CD4-positive, CD25-positive, alpha-beta regulatory T cell (primary cell): ENCODE data around the gene RPUSD4. TPM values are rescaled to one million over a fixed set of nuclear protein-coding genes. Genes with fewer than 3 reads are reported as not detected.
"Not testable (repeated sequence)": the region's sequence is repeated elsewhere in the genome, so short reads cannot be mapped to it uniquely, and the experiment has no call there.

Experiments used
- ATAC-seq, 2 donors: fragments of 150-1000 bp; cut with Tn5 transposase; one replicate each; pipeline ENCODE4 v1.10.0; 2021; ENCODE audit warnings: low read depth in 2 of 2, moderate number of reproducible peaks in 2 of 2, moderate library complexity in 1 of 2
- DNase-seq, 3 donors: peaks; one replicate each; pipeline versions ENCODE4 v3.0.0 to v3.0.0-alpha.2; 2012 to 2022; ENCODE audit warnings: mixed read lengths in 1 of 3
- H3K27ac ChIP-seq: one replicate; pipeline ENCODE4 v1.7.0; 2013; ENCODE audit warnings: mild to moderate bottlenecking, low read length; ENCODE audit not compliant: insufficient read depth, poor library complexity, severe bottlenecking
- H3K27me3 ChIP-seq: one replicate; pipeline ENCODE4 v1.7.0; 2013; ENCODE audit warnings: low read length; ENCODE audit not compliant: control insufficient read depth, insufficient read depth
- H3K36me3 ChIP-seq: one replicate; pipeline ENCODE4 v1.7.0; 2013; ENCODE audit warnings: mild to moderate bottlenecking, low read length, moderate library complexity; ENCODE audit not compliant: control insufficient read depth, insufficient read depth
- H3K4me1 ChIP-seq: 2 replicates; pipeline ENCODE4 v1.7.0; 2013; ENCODE audit warnings: mild to moderate bottlenecking, low read length; ENCODE audit not compliant: insufficient read depth, control insufficient read depth, poor library complexity, severe bottlenecking
- H3K4me3 ChIP-seq: one replicate; pipeline ENCODE4 v1.7.0; 2013; ENCODE audit warnings: low read depth, mild to moderate bottlenecking, low read length, moderate library complexity
- H3K9me3 ChIP-seq, 2 experiments: 1 replicate in 1 of 2; 2 replicates in 1 of 2; pipeline ENCODE4 v1.7.0; 2013; ENCODE audit warnings: low read length in 2 of 2, mild to moderate bottlenecking in 1 of 2, moderate library complexity in 1 of 2; ENCODE audit not compliant: control insufficient read depth in 2 of 2
- H3K27ac Mint-ChIP-seq, 3 donors: one replicate each; pipeline ENCODE4 v1.8.0; 2020 to 2022; ENCODE audit warnings: mild to moderate bottlenecking in 3 of 3, mixed read lengths in 3 of 3, moderate library complexity in 2 of 3
- H3K27me3 Mint-ChIP-seq: one replicate; pipeline ENCODE4 v1.8.0; 2022; ENCODE audit warnings: mild to moderate bottlenecking, mixed read lengths
- H3K36me3 Mint-ChIP-seq: one replicate; pipeline ENCODE4 v1.8.0; 2020; ENCODE audit warnings: mixed read lengths
- H3K4me1 Mint-ChIP-seq, 4 donors: one replicate each; pipeline ENCODE4 v1.8.0; 2020 to 2022; ENCODE audit warnings: mixed read lengths in 4 of 4, mild to moderate bottlenecking in 1 of 4
- H3K4me3 Mint-ChIP-seq, 4 donors: one replicate each; pipeline ENCODE4 v1.8.0; 2020 to 2022; ENCODE audit warnings: mild to moderate bottlenecking in 4 of 4, mixed read lengths in 4 of 4, moderate library complexity in 3 of 4
- H3K9me3 Mint-ChIP-seq, 7 donors: one replicate each; pipeline ENCODE4 v1.8.0; 2020 to 2022; ENCODE audit warnings: mixed read lengths in 7 of 7, mild to moderate bottlenecking in 3 of 7, moderate library complexity in 2 of 7
- polyA plus RNA-seq, 4 donors: library from polyadenylated mRNA; unstranded; fragments of 300-500 nt; fragmentation: Illumina TruSeq; gene quantifications; one replicate each; pipeline ENCODE4 v1.2.3, GENCODE V29; 2021
- total RNA-seq: library from RNA; stranded (reverse); gene quantifications from one replicate; pipeline ENCODE4 v1.2.3, GENCODE V29; 2022

Gene RPUSD4
- total RNA-seq (34.8 TPM), polyA plus RNA-seq (10 to 100 TPM; 20.0 to 28.1 (median 24.7) TPM)

GRCh38 chr11:126211236-126212088, at the start of gene RPUSD4, which contains the start of gene FAM118B:
RPUSD4 (minus strand) TSS chr11:126211650; CDS start chr11:126211638, 12 bp downstream.
FAM118B (plus strand) TSS chr11:126211782; CDS start chr11:126235002, 23,220 bp downstream.
- H3K4me1 Mint-ChIP-seq = peaks cover 0 to 48% (median 35%) of the 10 kb centered on the region in 4 donors
- H3K27me3 Mint-ChIP-seq = peaks cover 6% of the 10 kb centered on the region
- peak; percentile 97 to 98 (median 98) for DNase-seq
- H3K9me3 Mint-ChIP-seq = no peaks in the 10 kb centered on the region
- Histone ChIP-seq H3K27ac (peak within 1 kb of the TSS; percentile 80), H3K9me3 (no peaks in the 10 kb centered on the region), H3K27me3 (no peaks in the 10 kb centered on the region), H3K4me3 (peak within 1 kb of the TSS; percentile 92), H3K36me3 (peaks cover 23% of the 10 kb centered on the region), H3K4me1 (peaks cover 18% of the 10 kb centered on the region)
- peak within 1 kb of the TSS; percentile 83 to 99 (median 95) for H3K27ac Mint-ChIP-seq
- peak within 1 kb of the TSS; percentile 98 to 100 (median 99) for H3K4me3 Mint-ChIP-seq
- H3K36me3 Mint-ChIP-seq = peaks cover 31% of the 10 kb centered on the region
- ATAC-seq = peak; percentile 97 to 98

GRCh38 chr11:126257764-126258163, 46.3 kb upstream of the RPUSD4 start:
- Mint-ChIP-seq H3K27ac (no peak overlapping the region), H3K36me3 (peaks cover 9% of the 10 kb centered on the region), H3K27me3 (no peaks in the 10 kb centered on the region), H3K4me3 (no peak overlapping the region), H3K4me1 (peaks cover 0 to 9% (median 7%) of the 10 kb centered on the region in 4 donors), H3K9me3 (no peaks in the 10 kb centered on the region)
- no peak for DNase-seq
- Histone ChIP-seq H3K27ac (no peak overlapping the region), H3K4me3 (no peak overlapping the region), H3K9me3 (no peaks in the 10 kb centered on the region), H3K36me3 (peaks cover 31% of the 10 kb centered on the region), H3K4me1 (no peaks in the 10 kb centered on the region), H3K27me3 (no peaks in the 10 kb centered on the region)
- ATAC-seq = no peak

GRCh38 chr11:126257144-126257543, 45.7 kb upstream of the RPUSD4 start:
- Mint-ChIP-seq H3K36me3 (peaks cover 8% of the 10 kb centered on the region), H3K4me1 (peaks cover 0 to 9% (median 6%) of the 10 kb centered on the region in 4 donors), H3K4me3 (no peak overlapping the region), H3K27ac (peak overlapping the region in 2 of 3 donors; percentile 40 to 45), H3K9me3 (no peaks in the 10 kb centered on the region), H3K27me3 (no peaks in the 10 kb centered on the region)
- Histone ChIP-seq H3K9me3 (no peaks in the 10 kb centered on the region), H3K4me1 (no peaks in the 10 kb centered on the region), H3K36me3 (peaks cover 25% of the 10 kb centered on the region), H3K27me3 (no peaks in the 10 kb centered on the region), H3K27ac (no peak overlapping the region), H3K4me3 (no peak overlapping the region)
- DNase-seq (no peak), ATAC-seq (no peak)

GRCh38 chr11:126256216-126256615, 44.8 kb upstream of the RPUSD4 start:
- DNase-seq (no peak), ATAC-seq (no peak)
- Mint-ChIP-seq H3K27ac (peak overlapping the region in 1 of 3 donors; percentile 45), H3K4me3 (no peak overlapping the region), H3K27me3 (no peaks in the 10 kb centered on the region), H3K4me1 (peaks cover 0 to 8% (median 6%) of the 10 kb centered on the region in 4 donors), H3K36me3 (peaks cover 7% of the 10 kb centered on the region), H3K9me3 (no peaks in the 10 kb centered on the region)
- Histone ChIP-seq H3K36me3 (peaks cover 18% of the 10 kb centered on the region), H3K27ac (no peak overlapping the region), H3K27me3 (no peaks in the 10 kb centered on the region), H3K9me3 (no peaks in the 10 kb centered on the region), H3K4me3 (no peak overlapping the region), H3K4me1 (no peaks in the 10 kb centered on the region)

- not testable (repeated sequence) for H3K36me3 Mint-ChIP-seq, H3K4me3 ChIP-seq, DNase-seq, H3K9me3 ChIP-seq, H3K27me3 Mint-ChIP-seq, H3K4me3 Mint-ChIP-seq, H3K4me1 Mint-ChIP-seq, H3K27ac ChIP-seq, H3K27me3 ChIP-seq, H3K4me1 ChIP-seq, ATAC-seq, H3K9me3 Mint-ChIP-seq
- H3K36me3 ChIP-seq = peaks cover 14% of the 10 kb centered on the region
- H3K27ac Mint-ChIP-seq = peak overlapping the region in 1 of 3 donors; percentile 43
Measured at GRCh38 chr11:126255507-126255906, 44.1 kb upstream of the RPUSD4 start.

GRCh38 chr11:126254819-126255218, 43.4 kb upstream of the RPUSD4 start:
- peak overlapping the region in 1 of 3 donors; percentile 43 for H3K27ac Mint-ChIP-seq
- ATAC-seq = no peak
- H3K36me3 ChIP-seq = peaks cover 11% of the 10 kb centered on the region

GRCh38 chr11:126253265-126253664, 41.8 kb upstream of the RPUSD4 start:
- Mint-ChIP-seq H3K27ac (no peak overlapping the region), H3K4me1 (peaks cover 0 to 3% (median 0%) of the 10 kb centered on the region in 4 donors), H3K9me3 (no peaks in the 10 kb centered on the region), H3K4me3 (no peak overlapping the region), H3K27me3 (no peaks in the 10 kb centered on the region), H3K36me3 (peaks cover 8% of the 10 kb centered on the region)
- no peak overlapping the region for H3K4me3 ChIP-seq
- peaks cover 11% of the 10 kb centered on the region for H3K36me3 ChIP-seq
- ATAC-seq (no peak), DNase-seq (no peak)
- no peaks in the 10 kb centered on the region for H3K27me3 ChIP-seq
- H3K9me3 ChIP-seq = no peaks in the 10 kb centered on the region
- no peaks in the 10 kb centered on the region for H3K4me1 ChIP-seq
- H3K27ac ChIP-seq = no peak overlapping the region

More at GRCh38 chr11:126254819-126255218, 43.4 kb upstream of the RPUSD4 start:
- Histone ChIP-seq H3K9me3 (no peaks in the 10 kb centered on the region), H3K4me1 (no peaks in the 10 kb centered on the region), H3K27me3 (no peaks in the 10 kb centered on the region), H3K27ac (no peak overlapping the region), H3K4me3 (no peak overlapping the region)
- peaks cover 0 to 7% (median 1%) of the 10 kb centered on the region in 4 donors for H3K4me1 Mint-ChIP-seq
- H3K36me3 Mint-ChIP-seq = peaks cover 5% of the 10 kb centered on the region
- DNase-seq = no peak
- H3K4me3 Mint-ChIP-seq = no peak overlapping the region
- no peaks in the 10 kb centered on the region for H3K9me3 Mint-ChIP-seq
- H3K27me3 Mint-ChIP-seq = no peaks in the 10 kb centered on the region
